Occipital lobe (tissue), 2 donors: Measurements from ENCODE around the gene PSME4. TPM values are rescaled to one million over a fixed set of nuclear protein-coding genes. Genes with fewer than 3 reads are reported as not detected.
"Not testable (repeated sequence)": the region's sequence is repeated elsewhere in the genome, so short reads cannot be mapped to it uniquely, and the experiment has no call there.

Experiments used
- DNase-seq: peaks from one replicate; lab custom pipeline; 2025; lab: John Stamatoyannopoulos, UW
- total RNA-seq: library from RNA; depleted of rRNA; stranded (reverse); fragments of >200 nt; gene quantifications from one replicate; pipeline ENCODE4 v1.2.3, GENCODE V29; 2014

The PSME4 gene
- total RNA-seq, 1 donor from 2014 or later: 42.1 TPM

DNA sequence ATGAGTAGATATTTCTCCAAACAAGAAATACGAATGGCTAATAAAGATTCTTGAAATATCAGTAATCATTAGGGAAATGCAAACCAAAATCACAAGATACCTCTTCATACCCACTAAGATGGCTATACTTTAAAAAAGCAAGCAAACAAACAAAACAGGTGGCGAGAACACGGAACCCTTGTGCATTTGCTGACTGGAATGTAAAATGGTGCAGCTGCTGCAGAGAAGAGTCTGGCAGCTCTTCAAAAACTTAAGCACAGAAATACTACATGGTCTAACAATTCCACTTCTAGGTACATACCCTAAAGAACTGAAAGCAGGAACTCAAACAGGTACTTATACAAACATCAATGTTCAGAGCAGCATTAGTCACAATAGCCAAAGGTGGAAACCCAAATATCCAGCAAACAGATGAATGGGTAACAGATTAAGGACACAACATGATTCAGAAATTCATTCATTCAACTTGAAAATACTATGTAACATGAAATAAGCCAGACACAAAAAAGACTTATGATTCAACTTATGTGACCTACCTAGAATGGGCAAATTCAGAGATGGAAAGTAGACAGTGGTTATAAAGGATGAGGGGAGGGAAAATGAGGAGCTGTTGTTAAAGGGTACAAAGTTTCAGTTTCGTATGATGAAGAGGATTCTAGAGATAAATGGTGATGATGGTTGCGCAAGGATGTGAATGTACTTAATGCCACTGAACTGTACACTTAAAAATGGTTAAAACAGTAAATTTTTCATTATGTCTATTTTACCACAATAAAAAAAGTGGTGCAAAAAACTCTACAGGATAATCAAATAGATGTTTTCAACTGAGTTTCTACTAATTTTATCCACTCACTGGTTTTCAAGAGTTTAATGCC lies 84.2 kb downstream of the PSME4 start:
- no peak for DNase-seq

DNA sequence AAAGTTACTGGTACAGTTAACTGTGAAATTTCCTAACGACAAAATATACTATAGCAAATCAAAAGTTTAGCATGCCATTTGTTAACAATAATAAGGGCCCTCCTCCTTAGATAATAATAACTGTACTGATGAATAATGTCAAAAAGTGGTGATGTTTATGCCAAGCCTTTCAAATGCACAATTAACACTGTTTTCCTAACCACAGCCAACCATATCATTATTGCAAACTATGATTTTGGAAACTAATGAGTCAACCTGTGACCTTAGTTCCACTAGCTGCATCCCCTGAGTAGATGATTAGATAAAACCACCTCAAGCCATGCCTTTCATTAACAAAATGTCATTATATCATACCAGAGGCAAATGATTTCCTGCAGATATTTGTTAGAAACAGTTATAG lies 85.9 kb downstream of the PSME4 start:
- DNase-seq: no peak

DNA sequence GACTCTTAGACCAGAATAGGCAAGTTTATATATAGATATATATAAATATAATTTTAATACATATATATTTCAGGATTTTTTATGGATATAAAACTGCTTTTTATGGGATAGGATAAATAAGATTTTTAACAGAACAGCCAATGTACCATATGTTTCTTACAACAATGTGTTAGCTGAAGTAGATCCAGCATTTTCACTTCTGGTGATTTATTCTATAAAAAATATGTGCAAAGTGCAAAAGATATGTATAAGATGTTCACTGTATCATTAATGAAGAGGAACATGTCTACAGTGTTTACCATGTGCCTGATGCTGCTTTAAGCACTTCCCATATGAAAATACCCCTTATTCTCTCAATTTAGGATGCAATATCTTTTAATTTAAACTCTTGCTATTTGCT lies 88.8 kb downstream of the PSME4 start:
- DNase-seq: no peak

- no peak for DNase-seq
These were observed 89.4 kb downstream of the PSME4 start for GRCh38 chr2:53881360-53881759.

DNA sequence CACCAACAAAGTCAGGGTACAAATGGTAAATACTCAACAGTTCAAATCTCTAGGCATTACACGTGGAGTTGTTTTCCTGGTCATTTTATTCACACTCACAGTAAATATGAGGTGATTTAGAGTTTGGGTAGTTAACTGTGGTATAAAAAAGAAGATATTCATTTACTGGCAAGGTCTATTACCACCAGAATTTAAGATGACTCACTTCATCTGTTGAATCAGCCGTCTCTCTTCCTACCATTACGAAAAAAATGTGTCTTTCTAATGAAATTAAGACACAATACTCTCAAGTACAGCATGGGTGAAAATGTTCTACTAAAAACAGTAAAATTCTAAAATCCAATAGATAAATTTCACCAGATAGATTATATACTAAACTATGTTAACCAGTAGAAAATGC lies 90.0 kb downstream of the PSME4 start:
- no peak for DNase-seq

GRCh38 chr2:53877556-53877955 lies 93.2 kb downstream of the PSME4 start:
- DNase-seq: no peak

GRCh38 chr2:53877112-53877511 lies 93.7 kb downstream of the PSME4 start:
- DNase-seq: no peak

- no peak for DNase-seq
These were observed 96.3 kb downstream of the PSME4 start for GRCh38 chr2:53874401-53874950.

- no peak for DNase-seq
These were observed 103.0 kb downstream of the PSME4 start for GRCh38 chr2:53867773-53868172.

GRCh38 chr2:53867169-53867568 lies 103.6 kb downstream of the PSME4 start:
- no peak for DNase-seq

GRCh38 chr2:53865962-53866361 lies 104.8 kb downstream of the PSME4 start:
- no peak for DNase-seq

DNA sequence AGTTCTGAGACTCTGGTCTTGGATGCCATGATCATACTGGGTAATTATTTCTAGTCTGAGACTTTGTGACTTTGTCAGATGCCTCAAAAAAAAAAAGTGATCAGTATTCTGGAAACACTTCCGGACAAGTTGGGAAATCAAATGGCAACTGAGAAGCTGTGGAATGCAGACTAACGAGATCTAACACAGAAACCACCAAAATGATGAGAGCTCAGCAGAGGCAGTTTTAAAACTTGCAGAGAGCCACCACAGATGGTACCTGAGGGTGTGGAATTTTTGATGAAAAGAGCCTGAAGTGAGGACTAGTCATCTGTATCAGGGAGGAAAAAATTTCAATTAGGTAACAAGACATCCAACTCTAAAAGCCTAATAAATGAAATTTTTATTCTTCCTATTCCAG lies 105.5 kb downstream of the PSME4 start:
- no peak for DNase-seq

DNA sequence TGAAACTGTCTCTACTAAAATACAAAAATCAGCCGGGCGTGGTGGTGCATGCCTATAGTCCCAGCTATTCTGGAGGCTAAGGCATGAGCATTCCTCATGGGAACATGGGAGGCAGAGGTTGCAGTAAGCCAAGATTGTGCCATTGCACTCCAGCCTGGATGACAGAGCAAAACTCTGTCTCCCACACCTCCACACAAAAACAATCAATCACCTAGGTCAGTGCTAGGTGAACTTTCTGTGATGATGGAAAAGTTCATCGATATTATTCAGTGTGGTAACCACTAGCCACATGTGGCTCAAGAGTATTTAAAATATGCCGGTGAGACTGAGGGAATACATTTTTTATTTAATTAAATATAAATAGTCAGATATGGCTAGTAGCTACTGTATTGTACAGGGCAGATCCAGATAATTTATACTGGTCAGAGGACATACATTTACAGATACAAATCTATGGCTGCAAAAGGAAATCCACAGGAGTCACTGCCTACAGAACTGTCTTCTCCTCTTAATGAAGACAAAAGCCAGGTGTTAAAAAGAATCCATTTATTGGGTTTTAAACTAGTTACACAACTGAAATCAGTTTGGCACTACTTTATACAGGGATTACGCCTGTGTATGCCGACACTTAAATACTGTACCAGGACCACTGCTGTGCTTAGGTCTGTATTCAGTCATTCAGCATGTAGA lies 107.1 kb downstream of the PSME4 start:
- no peak for DNase-seq

- DNase-seq: no peak
These were observed 109.0 kb downstream of the PSME4 start for GRCh38 chr2:53861824-53862223.

GRCh38 chr2:53859206-53860181 lies 111.3 kb downstream of the PSME4 start, which contains the start of gene GPR75:
GPR75 (minus strand) TSS chr2:53859967; CDS start chr2:53854756, 5,211 bp downstream.
- peak; percentile 75 for DNase-seq

DNA sequence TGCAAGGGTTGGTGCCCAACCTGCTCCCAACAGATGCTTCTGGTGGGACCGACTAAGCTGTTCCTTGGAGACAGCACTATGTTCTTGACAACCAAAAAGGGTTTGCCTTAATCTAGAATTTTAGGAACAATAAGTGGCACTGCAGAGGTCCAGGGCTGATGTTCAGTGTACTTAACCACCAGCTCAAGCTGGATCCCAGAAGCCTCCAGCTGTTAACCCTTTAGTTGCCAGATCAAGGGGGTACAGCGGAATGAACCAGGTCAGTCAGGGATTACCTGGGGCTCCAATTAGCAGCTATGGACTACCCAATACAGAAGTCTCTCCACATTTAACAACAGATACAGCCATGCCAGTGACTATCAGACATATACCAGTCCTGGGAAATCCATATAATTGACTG lies 114.5 kb downstream of the PSME4 start:
- DNase-seq: no peak

DNA sequence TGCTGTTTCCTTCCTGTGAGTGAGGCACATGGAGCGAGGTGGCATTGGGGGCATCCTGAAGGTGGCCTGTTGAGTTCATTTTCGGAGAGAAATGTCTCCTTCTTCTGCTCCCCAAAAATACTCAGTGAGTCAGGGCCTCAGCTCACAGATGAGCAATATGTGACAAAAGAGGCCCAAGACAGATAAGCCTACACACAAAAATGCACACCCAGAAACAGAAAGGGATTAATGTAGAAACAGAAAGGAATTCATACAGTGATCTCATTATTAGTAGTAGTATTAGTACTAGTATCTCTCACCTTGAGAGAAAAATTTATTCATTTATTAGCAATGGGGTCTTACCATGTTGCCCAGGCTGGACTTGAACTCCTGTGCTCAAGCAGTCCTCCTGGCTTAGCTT lies 116.1 kb downstream of the PSME4 start:
- no peak for DNase-seq

GRCh38 chr2:53852532-53852931 lies 118.3 kb downstream of the PSME4 start:
- DNase-seq: no peak

DNA sequence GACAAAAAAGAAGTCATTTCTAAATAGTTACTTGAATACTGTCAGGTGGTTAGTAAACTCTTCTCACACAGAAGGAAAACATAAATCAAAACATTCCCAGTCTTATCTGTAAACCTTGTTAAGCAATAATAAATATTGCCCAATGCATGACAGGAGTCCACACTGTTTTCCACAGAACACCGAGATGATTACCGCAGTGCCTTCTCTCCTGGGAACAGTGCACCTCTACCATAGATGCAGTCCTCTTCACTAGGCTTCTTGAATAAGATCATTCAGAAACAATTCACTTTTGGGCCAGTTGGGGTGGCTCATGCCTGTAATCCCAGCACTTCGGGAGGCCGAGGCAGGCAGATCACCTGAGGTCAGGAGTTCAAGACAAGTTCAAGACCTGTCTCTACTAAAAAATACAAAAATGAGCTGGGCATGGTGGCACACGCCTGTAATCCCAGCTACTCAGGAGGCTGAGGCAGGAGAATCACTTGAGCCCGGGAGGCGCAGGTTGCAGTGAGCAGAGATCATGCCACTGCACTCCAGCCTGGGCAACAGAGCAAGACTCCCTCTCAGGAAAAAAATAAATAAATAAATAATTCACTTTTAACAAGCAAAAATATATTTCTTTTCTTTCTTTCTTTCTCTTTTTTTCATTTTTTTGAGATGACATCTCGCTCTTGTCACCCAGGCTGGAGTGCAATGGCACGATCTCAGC lies 119.6 kb downstream of the PSME4 start:
- DNase-seq: not testable (repeated sequence)

DNA sequence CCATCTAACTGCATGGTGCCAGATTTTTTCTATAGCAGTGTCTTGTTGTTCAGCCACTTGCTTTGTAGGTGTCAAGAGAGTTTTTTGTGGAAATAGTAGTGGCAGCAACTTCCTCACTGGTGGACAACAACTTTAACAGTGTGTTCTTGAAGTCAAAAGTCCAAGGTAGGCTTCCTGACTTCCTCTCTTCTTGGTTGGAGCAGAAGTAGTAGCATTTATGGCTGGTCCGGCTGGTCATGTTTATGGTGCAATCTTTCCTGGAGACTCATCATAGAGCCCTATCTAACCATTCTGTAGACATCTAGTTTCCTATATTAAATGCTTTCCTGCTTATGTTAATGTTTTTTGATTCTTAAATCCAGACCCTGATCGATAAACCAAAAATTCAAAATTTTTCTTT lies 122.7 kb downstream of the PSME4 start:
- no peak for DNase-seq

- no peak for DNase-seq
These were observed 127.2 kb downstream of the PSME4 start for GRCh38 chr2:53843595-53843994.
